A549 (cell line): Measurements from ENCODE around the gene SLC41A1. TPM values are rescaled to one million over a fixed set of nuclear protein-coding genes. Genes with fewer than 3 reads are reported as not detected.

Experiments used
- ATAC-seq, 2 experiments: fragments of 200-7000 bp in 1 of 2; fragments of >200 bp in 1 of 2; cut with Nextera tagmentation in 1 of 2; cut with Tn5 transposase in 1 of 2; 3 replicates each; pipeline versions ENCODE4 v1.8.0 to v1.9.1; 2018 to 2020; ENCODE audit warnings: mild to moderate bottlenecking in 1 of 2, moderate library complexity in 1 of 2
- CTCF ChIA-PET: fragments of 300-600 bp; sonication (Branson Sonifier 250); formaldehyde crosslinking; extraction: SDS; loops from one replicate; lab custom pipeline; 2021; ENCODE audit warnings: antibody characterized with exemption, inconsistent platforms; lab: Yijun Ruan, JAX
- POLR2A ChIA-PET: fragments of 350-600 bp; formaldehyde crosslinking; extraction: SDS; loops from one replicate; lab custom pipeline; 2021; ENCODE audit warnings: antibody characterized with exemption, inconsistent platforms; lab: Yijun Ruan, JAX
- DNase-seq, 2 experiments: peaks; one replicate each; pipeline versions ENCODE4 v3.0.0 to v3.0.0-alpha.2; 2011 to 2016; ENCODE audit warnings: low read depth in 1 of 2, low spot score in 1 of 2
- FAIRE-seq: peaks from 2 replicates; lab custom pipeline; 2011; peaks lifted over from hg19 to GRCh38; lab: Jason Lieb, UNC
- H3K27ac ChIP-seq, 2 experiments: fragments of >200 bp; sonication (Bioruptor Twin); formaldehyde crosslinking; 3 replicates each; pipeline ENCODE4 v1.5.1; 2016 to 2017
- H3K4me1 ChIP-seq: fragments of >200 bp; sonication (Bioruptor Twin); formaldehyde crosslinking; 3 replicates; pipeline ENCODE4 v1.6.1; 2016
- H3K4me2 ChIP-seq: fragments of >200 bp; sonication (Bioruptor Twin); formaldehyde crosslinking; 3 replicates; pipeline ENCODE4 v1.6.1; 2016
- H3K4me3 ChIP-seq: fragments of >200 bp; sonication (Bioruptor Twin); formaldehyde crosslinking; 3 replicates; pipeline ENCODE4 v1.5.1; 2016
- H3K9me3 ChIP-seq: fragments of >200 bp; sonication (Bioruptor Twin); formaldehyde crosslinking; 3 replicates; pipeline ENCODE4 v1.6.1; 2016
- BCL3 ChIP-seq: fragments of >200 bp; sonication (Bioruptor Twin); formaldehyde crosslinking; IDR thresholded peaks from 3 replicates; pipeline ENCODE4 v1.6.1; 2016
- CEBPB ChIP-seq, 2 experiments: fragments of >200 bp in 1 of 2; sonication (Bioruptor Twin) in 1 of 2; formaldehyde crosslinking in 1 of 2; IDR thresholded peaks; 2 replicates each; pipeline ENCODE4 v1.6.1; 2012 to 2016
- CHD2 ChIP-seq: fragments of 150-350 bp; IDR thresholded peaks from 2 replicates; pipeline ENCODE4 v1.6.1; 2014; ENCODE audit warnings: low read length; ENCODE audit not compliant: partially characterized antibody
- EHF ChIP-seq: fragments of 250-450 bp; sonication (Bioruptor Pico); IDR thresholded peaks from 2 replicates; pipeline ENCODE4 v1.5.0; 2020; ENCODE audit warnings: mild to moderate bottlenecking
- EP300 ChIP-seq, 2 experiments: fragments of >200 bp; sonication (Bioruptor Twin); formaldehyde crosslinking; IDR thresholded peaks; 2 replicates in 1 of 2; 3 replicates in 1 of 2; pipeline ENCODE4 v1.6.1; 2016 to 2017
- ESRRA ChIP-seq: fragments of 150-350 bp; IDR thresholded peaks from 2 replicates; pipeline ENCODE4 v1.6.1; 2014; ENCODE audit warnings: mild to moderate bottlenecking, low read length, borderline replicate concordance
- HDAC2 ChIP-seq: fragments of 200-600 bp; sonication (generic); IDR thresholded peaks from 2 replicates; pipeline ENCODE4 v1.6.1; 2016
- HOXB5 ChIP-seq: fragments of 250-450 bp; sonication (Bioruptor Pico); IDR thresholded peaks from 2 replicates; pipeline ENCODE4 v1.5.0; 2020; ENCODE audit warnings: mild to moderate bottlenecking, moderate library complexity
- JUNB ChIP-seq: fragments of >200 bp; sonication (Bioruptor Twin); formaldehyde crosslinking; IDR thresholded peaks from 2 replicates; pipeline ENCODE4 v1.6.1; 2016
- KDM1A ChIP-seq: fragments of 200-600 bp; sonication (generic); IDR thresholded peaks from 2 replicates; pipeline ENCODE4 v1.6.1; 2016; ENCODE audit warnings: low read depth, mild to moderate bottlenecking
- KDM5A ChIP-seq: fragments of 200-600 bp; sonication (generic); IDR thresholded peaks from 2 replicates; pipeline ENCODE4 v1.6.1; 2016; ENCODE audit warnings: antibody characterized with exemption, mild to moderate bottlenecking
- NFE2L2 ChIP-seq: fragments of 150-350 bp; conservative IDR thresholded peaks from 2 replicates; pipeline ENCODE4 v1.6.1; 2014; ENCODE audit warnings: low read length
- PHF8 ChIP-seq: fragments of 200-600 bp; sonication (generic); IDR thresholded peaks from 2 replicates; pipeline ENCODE4 v1.6.1; 2016; ENCODE audit warnings: low read depth, mild to moderate bottlenecking, antibody characterized with exemption, moderate library complexity, borderline replicate concordance
- POLR2A ChIP-seq: IDR thresholded peaks from 2 replicates; pipeline ENCODE4 v1.6.1; 2012; ENCODE audit warnings: mild to moderate bottlenecking, low read length
- RARB ChIP-seq: fragments of 250-450 bp; sonication (Bioruptor Pico); IDR thresholded peaks from 2 replicates; pipeline ENCODE4 v1.8.0; 2021; ENCODE audit warnings: mild to moderate bottlenecking, moderate library complexity
- RFX5 ChIP-seq: fragments of 450-650 bp; IDR thresholded peaks from 2 replicates; pipeline ENCODE4 v1.7.1; 2014; ENCODE audit warnings: antibody characterized with exemption, mild to moderate bottlenecking, moderate library complexity
- SREBF2 ChIP-seq: fragments of 450-650 bp; IDR thresholded peaks from 2 replicates; pipeline ENCODE4 v1.6.1; 2014; ENCODE audit warnings: mild to moderate bottlenecking, moderate library complexity
- USF2 ChIP-seq: fragments of 450-650 bp; IDR thresholded peaks from 2 replicates; pipeline ENCODE4 v1.6.1; 2014; ENCODE audit warnings: antibody characterized with exemption
- ZC3H11A ChIP-seq: fragments of 450-650 bp; IDR thresholded peaks from 2 replicates; pipeline ENCODE4 v1.6.1; 2014; ENCODE audit warnings: antibody characterized with exemption, mild to moderate bottlenecking
- ZNF302 ChIP-seq: fragments of 250-450 bp; sonication (Bioruptor Pico); IDR thresholded peaks from 2 replicates; pipeline ENCODE4 v1.9.0; 2021; ENCODE audit warnings: inconsistent platforms, mild to moderate bottlenecking, moderate library complexity
- ZSCAN20 ChIP-seq: fragments of 250-450 bp; sonication (Bioruptor Pico); IDR thresholded peaks from 2 replicates; pipeline ENCODE4 v1.8.0; 2022; ENCODE audit warnings: mild to moderate bottlenecking, moderate library complexity
- whole genome bisulfite sequencing: methylation state at CpG from one replicate; pipeline ENCODE4 v1.1.6; 2017; ENCODE audit errors: missing lambda C conversion rate; 5-methylcytosine and 5-hydroxymethylcytosine counted together
- polyA plus RNA-seq, 4 experiments: library from polyadenylated mRNA; depleted of rRNA in 3 of 4; stranded (reverse); fragments of >200 nt; fragmentation: RNase III in 1 of 4; extraction: RNeasy Plus Mini Kit Qiagen cat#74134 plus additional on column Dnase treatment in 1 of 4; gene quantifications; 2 replicates in 3 of 4; 3 replicates in 1 of 4; pipeline ENCODE4 v1.2.3, GENCODE V29; 2011 to 2017
- TF ChIP-seq, protein P1 (sequence below): IDR thresholded peaks from 2 replicates; pipeline ENCODE4 v1.6.1; 2012

Gene SLC41A1
- polyA plus RNA-seq, 2 of the 4 experiments (the other 2 are of a cell fraction), result 25.6 to 26.0 TPM

GRCh38 chr1:205794011-205794730, 18.8 kb downstream of the SLC41A1 start:
- ChIA-PET CTCF (interaction anchor here (1.9 to 17.3 kb wide), 5 partner anchors 15 to 312 kb away, joined by 5 to 371 read pairs (median 120); partner anchors contain the start of gene SLC41A1), POLR2A (no interaction called here)
- 72% methylated on average over 5 of the region's 5 CpGs for WGBS
- DNase-seq, result no peak
- Histone ChIP-seq H3K9me3 (no peaks in the 10 kb centered on the region), H3K4me3 (no peak overlapping the region), H3K4me1 (no peaks in the 10 kb centered on the region), H3K27ac (no peak overlapping the region), H3K4me2 (no peak overlapping the region)
- no peak for ATAC-seq
- no peak for TF ChIP-seq CHD2
- no peak for TF ChIP-seq CEBPB (IDR thresholded peaks at IDR 0.05)
- no peak for TF ChIP-seq JUNB
- no peak for TF ChIP-seq EHF (CRISPR knock-in tag)
- TF ChIP-seq BCL3, result no peak
- TF ChIP-seq KDM5A, result no peak
- no peak for TF ChIP-seq USF2
- TF ChIP-seq ZC3H11A, result no peak
- TF ChIP-seq ZSCAN20 (CRISPR knock-in tag), result no peak
- TF ChIP-seq NFE2L2, result no peak
- TF ChIP-seq POLR2A, result no peak
- no peak for FAIRE-seq

- Histone ChIP-seq H3K27ac (no peak overlapping the region), H3K4me2 (no peak overlapping the region), H3K9me3 (no peaks in the 10 kb centered on the region), H3K4me3 (no peak overlapping the region), H3K4me1 (no peaks in the 10 kb centered on the region)
- DNase-seq (no peak), FAIRE-seq (no peak), ATAC-seq (no peak)
- POLR2A ChIA-PET, result no interaction called here
- WGBS, result 73% methylated on average over 6 of the region's 6 CpGs
- CTCF ChIA-PET, result interaction anchor here (0.8 to 17.3 kb wide), 17 partner anchors 9 to 1881 kb away, joined by 3 to 371 read pairs (median 9); partner anchors contain the start of genes RAB29 and SLC41A1
- TF ChIP-seq ESRRA, result no peak
- no peak for TF ChIP-seq HDAC2
- TF ChIP-seq EP300 (IDR thresholded peaks at IDR 0.05), result no peak
- no peak for TF ChIP-seq NFE2L2
- TF ChIP-seq RARB (CRISPR knock-in tag), result no peak
- no peak for TF ChIP-seq SREBF2
- TF ChIP-seq, protein P1, sequence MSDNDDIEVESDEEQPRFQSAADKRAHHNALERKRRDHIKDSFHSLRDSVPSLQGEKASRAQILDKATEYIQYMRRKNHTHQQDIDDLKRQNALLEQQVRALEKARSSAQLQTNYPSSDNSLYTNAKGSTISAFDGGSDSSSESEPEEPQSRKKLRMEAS, result no peak
- no peak for TF ChIP-seq PHF8
- no peak for TF ChIP-seq HOXB5 (CRISPR knock-in tag)
- TF ChIP-seq RFX5, result no peak
- TF ChIP-seq, all 56 proteins: peak for 0
These were observed 19.9 kb downstream of the SLC41A1 start for GRCh38 chr1:205792961-205793673.

DNA sequence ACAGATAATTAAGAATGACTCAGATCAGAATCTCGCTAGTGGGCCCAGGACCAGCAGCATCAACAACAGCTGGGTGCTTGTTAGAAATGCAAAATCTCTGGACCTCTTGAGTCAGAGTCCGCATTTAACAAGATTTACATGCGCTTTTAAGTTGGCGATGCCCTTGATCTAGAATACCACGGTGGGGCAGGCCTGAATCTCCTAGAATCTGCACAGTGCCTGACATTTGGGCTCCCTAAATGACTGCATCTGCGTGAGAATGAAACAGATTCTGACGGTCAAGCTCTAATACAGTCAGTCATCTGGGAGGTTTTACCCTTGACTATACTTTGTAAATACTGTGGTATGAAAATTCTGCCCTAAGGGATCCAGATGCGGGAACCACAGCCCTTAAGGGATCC, 20.5 kb downstream of the SLC41A1 start:
- no peak overlapping the region for H3K4me3 ChIP-seq
- no peak for ATAC-seq
- CTCF ChIA-PET, result interaction anchor here (0.5 to 17.3 kb wide), 47 partner anchors 10 to 1882 kb away, joined by 3 to 371 read pairs (median 5); partner anchors contain the start of genes RAB29, SLC26A9 and SLC41A1
- WGBS, result 87% methylated on average over 8 of the region's 8 CpGs
- DNase-seq, result no peak
- H3K4me2 ChIP-seq, result no peak overlapping the region
- no peak for FAIRE-seq
- no peak overlapping the region for H3K27ac ChIP-seq
- no peaks in the 10 kb centered on the region for H3K4me1 ChIP-seq
- H3K9me3 ChIP-seq, result no peaks in the 10 kb centered on the region
- TF ChIP-seq KDM1A (no peak), HOXB5 (CRISPR knock-in tag) (no peak), ZNF302 (CRISPR knock-in tag) (no peak), CEBPB (IDR thresholded peaks at IDR 0.05) (no peak), EP300 (IDR thresholded peaks at IDR 0.05) (no peak)
- POLR2A ChIA-PET, result interaction anchor here (1.1 kb wide), 1 partner anchor 184 kb away, joined by 3 read pairs; no protein-coding TSS in a partner anchor
